ENCODE data around the gene ARSG. TPM values are rescaled to one million over a fixed set of nuclear protein-coding genes. Genes with fewer than 3 reads are reported as not detected.
A peak's percentile ranks its signal among the peaks of the same experiment; 100 is the strongest.
"Not testable (repeated sequence)": the region's sequence is repeated elsewhere in the genome, so short reads cannot be mapped to it uniquely, and the experiment has no call there.

The ARSG gene
- total RNA-seq, 6 donors from 2014 or later, result 3.6 to 16.8 (median 7.7) TPM

- ATAC-seq (ENCODE audit: low FRiP score in 2 of 2), result peak; percentile 83 to 91
- DNase-seq, result not testable (repeated sequence)
These were observed 28.1 kb upstream of the ARSG start for GRCh38 chr17:68263101-68263681.

GRCh38 chr17:68265833-68266232, 25.5 kb upstream of the ARSG start:
- H3K36me3 ChIP-seq; H3K4me1 ChIP-seq; H3K9me3 ChIP-seq; H3K27ac ChIP-seq; H3K27me3 ChIP-seq; DNase-seq; H3K4me3 ChIP-seq; ATAC-seq (ENCODE audit: low FRiP score in 2 of 2): not testable (repeated sequence)
- WGBS, 2 donors, result 83 to 85% methylated on average over 2 of the region's 2 CpGs

More at GRCh38 chr17:68263101-68263681, 28.1 kb upstream of the ARSG start:
- not testable (repeated sequence) for H3K4me3 ChIP-seq, H3K36me3 ChIP-seq, H3K27ac ChIP-seq, H3K27me3 ChIP-seq, H3K9me3 ChIP-seq
- peak; percentile 12 to 69 (median 44) for TF ChIP-seq CTCF (IDR thresholded peaks at IDR 0.05)
- 10 to 11% methylated on average over 9 of the region's 9 CpGs for WGBS, 2 donors
- H3K4me1 ChIP-seq, result peaks cover 7 to 25% (median 14%) of the 10 kb centered on the region in 4 donors

DNA sequence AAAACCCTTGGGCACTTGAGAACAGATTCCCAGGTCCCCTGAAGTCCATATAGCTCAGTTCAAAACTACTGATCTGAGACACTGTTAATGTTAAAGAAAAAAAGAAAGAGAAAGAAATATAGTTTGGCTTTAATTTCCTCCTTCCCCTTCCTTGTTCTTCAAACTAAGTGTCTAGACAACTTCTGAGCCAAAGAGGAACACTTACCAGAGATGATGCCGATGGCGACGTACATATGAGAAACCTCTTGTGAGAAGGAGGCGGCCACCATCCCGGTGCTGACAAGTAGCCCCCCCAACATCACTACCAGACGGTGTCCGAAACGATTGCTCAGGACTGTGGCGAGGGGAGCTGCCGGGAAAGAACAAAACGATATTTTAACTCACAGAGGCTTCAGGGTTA, 17.6 kb upstream of the ARSG start:
- no peak for DNase-seq
- Histone ChIP-seq H3K4me1 (no peaks in the 10 kb centered on the region), H3K4me3 (no peak overlapping the region), H3K36me3 (peaks cover 0 to 5% (median 0%) of the 10 kb centered on the region in 4 donors), H3K9me3 (peaks cover 0 to 8% (median 0%) of the 10 kb centered on the region in 4 donors), H3K27ac (no peak overlapping the region), H3K27me3 (no peaks in the 10 kb centered on the region)
- no peak for ATAC-seq (ENCODE audit: low FRiP score in 2 of 2)
- 76 to 83% methylated on average over 11 of the region's 11 CpGs for WGBS, 2 donors
- TF ChIP-seq CTCF (IDR thresholded peaks at IDR 0.05) (no peak), POLR2AphosphoS5 (IDR thresholded peaks at IDR 0.05) (no peak), EP300 (IDR thresholded peaks at IDR 0.05) (no peak), POLR2A (IDR thresholded peaks at IDR 0.05) (no peak)

DNA sequence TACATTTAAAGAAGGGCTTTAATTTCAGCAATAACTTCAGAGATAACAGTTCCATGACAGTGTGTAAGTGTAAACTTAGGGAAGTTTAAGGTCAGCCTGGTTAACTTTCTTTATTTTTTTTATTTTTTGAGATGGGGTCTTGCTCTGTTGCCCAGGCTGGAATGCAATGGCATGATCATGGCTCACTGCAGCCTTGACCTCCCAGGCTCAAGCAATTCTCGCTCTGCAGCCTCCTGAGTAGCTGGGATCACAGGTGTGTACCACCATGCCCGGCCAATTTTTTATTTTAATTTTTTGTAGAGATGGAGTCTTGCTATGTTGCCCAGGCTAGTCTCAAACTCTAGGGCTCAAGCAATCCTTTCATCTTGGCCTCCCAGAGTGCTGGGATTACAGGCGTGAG, 15.0 kb upstream of the ARSG start:
- not testable (repeated sequence) for H3K27ac ChIP-seq; H3K4me1 ChIP-seq; DNase-seq; H3K9me3 ChIP-seq; H3K27me3 ChIP-seq; H3K4me3 ChIP-seq; H3K36me3 ChIP-seq; ATAC-seq (ENCODE audit: low FRiP score in 2 of 2)
- 98 to 100% methylated on average over 3 of the region's 3 CpGs for WGBS, 2 donors

GRCh38 chr17:68277807-68278206, 13.5 kb upstream of the ARSG start:
- Histone ChIP-seq H3K27me3 (no peaks in the 10 kb centered on the region), H3K27ac (no peak overlapping the region), H3K4me3 (no peak overlapping the region), H3K9me3 (peaks cover 0 to 8% (median 0%) of the 10 kb centered on the region in 4 donors), H3K36me3 (no peaks in the 10 kb centered on the region), H3K4me1 (no peaks in the 10 kb centered on the region)
- DNase-seq (no peak), ATAC-seq (ENCODE audit: low FRiP score in 2 of 2) (no peak)
- WGBS, 2 donors, result 95 to 99% methylated on average over 5 of the region's 5 CpGs
- TF ChIP-seq CTCF (IDR thresholded peaks at IDR 0.05), result no peak
- TF ChIP-seq POLR2A (IDR thresholded peaks at IDR 0.05), result no peak
- no peak for TF ChIP-seq POLR2AphosphoS5 (IDR thresholded peaks at IDR 0.05)
- no peak for TF ChIP-seq EP300 (IDR thresholded peaks at IDR 0.05)

GRCh38 chr17:68281965-68282364, 9.3 kb upstream of the ARSG start:
- H3K27me3 ChIP-seq; DNase-seq; ATAC-seq (ENCODE audit: low FRiP score in 2 of 2); H3K27ac ChIP-seq; H3K4me3 ChIP-seq; H3K4me1 ChIP-seq; H3K36me3 ChIP-seq; H3K9me3 ChIP-seq: not testable (repeated sequence)
- 84 to 88% methylated on average over 4 to 6 of the region's 6 CpGs for WGBS, 2 donors
